Activated CD8-positive, alpha-beta memory T cell treated with anti-CD3 and anti-CD28 coated beads, Interleukin-2, amount 50 U/mL, for 4 hours (primary cell): ENCODE results near the gene PRKAG1.

Experiments used
- DNase-seq: peaks from one replicate; pipeline ENCODE4 v3.0.0-alpha.2; 2020

Gene PRKAG1

DNA sequence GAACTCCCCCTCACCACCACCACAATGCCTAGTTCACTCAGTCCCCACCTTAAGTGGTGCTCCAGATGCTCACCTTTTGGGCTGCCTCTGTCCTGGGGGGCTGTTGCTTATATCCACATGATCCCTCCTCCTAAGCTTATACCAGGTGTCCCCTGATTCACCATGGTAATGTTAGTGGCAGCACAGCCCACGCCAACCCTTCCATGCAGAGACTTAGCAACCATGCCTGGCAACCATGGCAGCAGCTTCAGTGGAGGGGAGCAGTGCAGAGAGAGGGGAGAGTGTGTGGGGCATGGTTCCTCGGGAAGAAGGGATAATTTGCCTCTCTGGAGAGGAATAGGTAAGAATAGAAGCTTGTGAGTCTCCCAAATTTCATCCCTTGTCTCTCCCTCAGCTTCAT, 18.2 kb downstream of the PRKAG1 start:
- DNase-seq, result no peak

DNA sequence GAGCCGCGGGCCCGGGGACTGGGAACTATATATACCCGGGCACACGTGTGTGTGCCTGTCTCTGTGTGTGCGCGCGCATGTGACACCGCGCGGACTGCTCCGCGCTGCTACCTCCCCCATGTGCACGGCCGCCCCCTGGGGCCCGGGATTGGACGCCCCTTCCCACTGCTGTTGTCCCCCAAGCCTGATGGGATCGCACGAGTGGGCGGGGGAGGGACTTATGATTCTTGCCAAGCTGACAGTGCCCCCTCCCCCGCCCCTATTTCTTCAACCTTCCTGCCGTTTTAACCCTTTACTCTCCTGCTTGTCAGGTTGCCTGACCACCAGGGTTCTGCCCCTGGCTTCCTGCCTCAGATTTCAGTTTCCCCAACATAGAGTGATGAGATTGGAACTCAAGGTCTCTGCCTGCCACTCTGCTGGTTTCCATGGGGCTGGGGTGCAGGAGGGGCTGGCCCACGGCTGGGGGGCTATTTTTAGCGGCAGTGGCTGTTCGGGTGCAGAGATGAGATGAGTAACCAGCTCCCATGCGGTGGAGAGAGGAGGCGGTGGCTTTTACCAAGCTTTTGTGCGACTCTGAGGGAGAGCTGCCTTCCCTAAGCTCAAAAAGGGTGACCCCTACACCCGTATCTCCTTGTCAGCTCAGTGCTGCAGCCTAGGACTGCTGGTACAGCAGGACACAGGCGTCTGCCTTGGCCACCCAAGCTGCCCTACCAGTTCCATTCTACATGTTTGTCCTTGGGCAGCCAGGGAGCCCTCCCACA, 19.0 kb downstream of the PRKAG1 start, which contains the start of gene DDN:
Gene DDN (minus strand): TSS at position 5 of the 761 bp plus-strand sequence. CDS start 88 bp downstream, outside the sequence.
- peak; percentile 53 for DNase-seq

DNA sequence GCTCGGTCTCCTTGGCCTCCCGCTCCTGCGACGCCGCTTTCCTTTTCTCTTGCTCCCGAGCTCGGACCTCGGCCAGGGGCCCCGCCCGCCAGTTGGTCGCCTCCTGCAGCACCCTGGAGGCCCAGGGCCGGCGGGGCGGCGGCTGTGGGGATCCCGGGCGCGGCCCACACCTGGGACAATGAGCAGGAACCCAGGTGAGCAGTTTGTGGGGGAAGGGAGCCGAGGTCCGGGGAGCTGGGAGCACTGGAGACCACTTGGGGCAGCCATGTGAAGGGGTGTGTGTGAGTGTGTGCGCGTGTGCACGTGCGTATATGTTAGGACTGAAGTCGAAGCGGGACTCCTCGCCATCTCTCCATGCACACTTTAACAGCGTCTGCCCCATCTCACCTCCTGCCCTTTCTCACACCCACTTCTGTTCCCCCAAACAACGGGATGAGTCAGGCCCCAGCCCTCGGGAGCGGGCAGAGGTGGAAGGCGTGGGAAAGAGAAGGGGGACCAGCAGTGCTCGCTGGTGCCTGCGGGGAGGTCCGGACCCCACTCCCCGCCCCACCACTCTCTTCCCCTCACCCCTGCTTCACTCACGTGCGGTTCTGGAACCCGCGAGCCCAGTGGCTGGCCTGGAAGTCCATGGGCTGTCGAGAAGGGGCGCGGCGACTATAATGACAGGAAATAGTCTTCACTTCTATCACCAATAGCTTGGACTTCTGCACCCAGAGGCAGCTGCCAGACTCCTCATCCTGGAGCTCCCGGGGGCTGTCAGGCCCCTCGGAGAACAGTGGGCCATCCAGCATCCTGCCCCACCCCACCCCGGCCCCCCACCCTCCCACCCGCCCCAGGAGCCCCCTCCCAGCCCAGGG, 19.9 kb downstream of the PRKAG1 start:
- peak; percentile 45 for DNase-seq

DNA sequence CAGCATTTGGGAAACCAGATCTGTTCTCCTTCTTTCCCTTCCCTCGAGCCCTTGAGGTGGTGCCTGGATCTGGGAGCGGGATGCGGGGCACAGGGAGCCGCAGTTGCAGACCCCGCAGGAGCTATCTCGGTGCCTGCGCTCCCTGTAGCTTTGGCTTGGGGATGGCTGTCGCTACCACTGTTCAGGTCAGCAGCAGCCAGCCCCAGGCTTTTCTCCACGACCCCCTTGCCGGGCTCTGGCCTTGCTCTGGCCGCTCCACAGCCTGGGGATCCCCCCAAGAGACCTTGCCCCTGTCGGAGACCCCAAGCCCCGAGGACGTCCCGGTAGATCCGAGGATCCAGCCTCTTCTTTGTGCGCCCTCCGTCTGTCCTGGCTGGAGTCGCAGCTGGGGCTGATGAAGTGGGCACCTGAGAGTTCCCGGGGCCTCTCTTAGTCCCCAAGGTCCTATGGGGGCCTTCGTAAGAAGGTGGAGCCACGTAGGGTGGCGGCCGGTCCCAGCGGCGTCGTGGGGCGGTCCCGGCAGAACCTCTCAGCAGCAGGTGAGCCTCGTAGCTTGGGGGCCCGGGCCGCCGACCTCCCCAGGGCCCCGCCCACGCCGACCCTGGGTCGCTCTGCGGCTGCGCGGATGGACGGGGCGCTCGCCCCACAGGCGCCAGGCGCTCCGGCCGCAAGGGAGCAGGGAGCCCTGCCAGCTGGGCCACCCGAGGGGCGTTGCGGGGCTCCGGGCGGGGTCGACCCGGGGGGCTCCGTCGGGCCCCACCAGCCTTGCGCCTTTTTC, 20.7 kb downstream of the PRKAG1 start:
- peak; percentile 44 for DNase-seq

DNA sequence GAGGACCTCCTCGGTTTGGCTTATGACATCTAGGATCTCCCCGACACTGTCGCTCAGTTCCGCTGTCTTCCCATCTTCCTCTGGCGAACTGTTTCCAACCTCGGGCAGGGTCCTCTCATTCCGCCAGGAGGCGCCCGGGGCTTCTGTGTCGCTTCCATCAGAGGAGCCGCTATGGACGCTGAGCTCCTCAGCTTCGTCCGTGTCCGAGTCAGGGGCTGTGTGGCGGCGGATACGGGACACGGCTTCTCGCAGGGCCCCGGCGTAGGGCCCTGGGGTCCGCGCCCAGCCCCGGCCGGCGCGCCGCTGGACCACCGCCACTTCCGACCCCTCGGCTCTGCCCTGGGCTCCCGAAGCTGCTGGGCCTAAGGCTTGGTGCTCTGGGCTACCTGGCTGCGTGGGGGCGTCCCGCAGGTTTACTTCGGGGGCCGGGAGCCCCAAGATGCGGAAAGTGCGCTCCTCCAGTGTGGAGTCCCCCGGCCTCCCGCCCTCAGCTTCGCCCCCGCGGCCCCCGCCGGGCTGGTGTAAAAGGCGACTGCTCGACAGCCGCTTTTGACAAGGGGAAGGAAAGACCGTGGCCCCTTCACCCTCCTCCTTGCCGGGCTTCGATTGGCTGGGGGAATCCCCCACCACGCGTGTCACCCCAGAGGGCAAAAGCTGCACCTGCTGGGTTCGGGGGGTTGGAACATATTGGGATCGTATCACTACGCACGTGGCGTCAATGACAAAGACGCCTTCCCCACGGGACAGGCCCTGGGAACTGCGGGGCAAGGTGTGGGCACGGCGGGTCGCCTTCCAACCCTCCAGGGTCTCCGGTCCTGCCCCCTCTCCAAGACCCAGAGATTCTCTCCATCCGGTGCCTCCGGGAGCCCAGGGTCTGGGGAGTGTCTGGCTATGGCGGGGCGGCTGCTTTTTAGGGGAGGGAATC, 21.5 kb downstream of the PRKAG1 start:
- DNase-seq, result peak; percentile 66

DNA sequence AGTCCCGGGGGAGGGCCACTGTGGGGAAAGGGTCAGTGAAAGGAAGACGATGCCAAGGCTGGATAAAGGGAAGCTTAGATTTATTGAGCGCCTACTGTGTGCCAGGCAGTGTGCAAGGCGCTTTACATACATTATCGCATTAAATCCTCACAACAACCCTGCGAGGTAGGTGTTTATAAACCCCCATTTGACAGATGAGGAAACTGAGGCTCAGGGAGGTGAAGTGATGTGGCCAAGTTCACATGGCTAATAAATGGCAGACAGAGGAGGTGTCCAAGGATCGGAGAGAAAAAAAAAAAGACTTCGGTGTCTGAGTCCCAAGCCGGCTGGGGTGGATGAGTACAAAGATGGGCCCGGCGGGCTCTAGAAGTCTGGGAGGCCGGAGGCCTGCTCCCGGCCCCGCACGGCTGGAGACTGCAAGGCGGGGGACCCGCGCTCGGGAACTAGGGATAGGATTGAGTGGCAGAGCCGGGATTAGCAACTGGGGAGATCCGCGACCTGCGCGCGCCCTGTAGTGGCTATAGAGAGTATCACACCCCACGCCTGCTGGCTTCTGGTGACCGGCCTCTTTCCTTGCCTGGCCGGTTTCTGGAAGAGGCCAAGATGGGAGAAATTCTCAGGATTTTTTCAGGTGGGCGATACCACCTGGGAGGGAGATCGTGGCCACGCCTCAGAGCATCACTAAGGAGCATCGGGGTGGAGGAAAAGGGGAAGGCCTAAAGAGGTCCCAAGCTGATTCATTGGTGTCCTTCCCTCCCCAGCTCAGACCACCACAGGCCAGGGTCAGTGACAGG, 23.3 kb downstream of the PRKAG1 start:
- DNase-seq, result peak; percentile 53

DNA sequence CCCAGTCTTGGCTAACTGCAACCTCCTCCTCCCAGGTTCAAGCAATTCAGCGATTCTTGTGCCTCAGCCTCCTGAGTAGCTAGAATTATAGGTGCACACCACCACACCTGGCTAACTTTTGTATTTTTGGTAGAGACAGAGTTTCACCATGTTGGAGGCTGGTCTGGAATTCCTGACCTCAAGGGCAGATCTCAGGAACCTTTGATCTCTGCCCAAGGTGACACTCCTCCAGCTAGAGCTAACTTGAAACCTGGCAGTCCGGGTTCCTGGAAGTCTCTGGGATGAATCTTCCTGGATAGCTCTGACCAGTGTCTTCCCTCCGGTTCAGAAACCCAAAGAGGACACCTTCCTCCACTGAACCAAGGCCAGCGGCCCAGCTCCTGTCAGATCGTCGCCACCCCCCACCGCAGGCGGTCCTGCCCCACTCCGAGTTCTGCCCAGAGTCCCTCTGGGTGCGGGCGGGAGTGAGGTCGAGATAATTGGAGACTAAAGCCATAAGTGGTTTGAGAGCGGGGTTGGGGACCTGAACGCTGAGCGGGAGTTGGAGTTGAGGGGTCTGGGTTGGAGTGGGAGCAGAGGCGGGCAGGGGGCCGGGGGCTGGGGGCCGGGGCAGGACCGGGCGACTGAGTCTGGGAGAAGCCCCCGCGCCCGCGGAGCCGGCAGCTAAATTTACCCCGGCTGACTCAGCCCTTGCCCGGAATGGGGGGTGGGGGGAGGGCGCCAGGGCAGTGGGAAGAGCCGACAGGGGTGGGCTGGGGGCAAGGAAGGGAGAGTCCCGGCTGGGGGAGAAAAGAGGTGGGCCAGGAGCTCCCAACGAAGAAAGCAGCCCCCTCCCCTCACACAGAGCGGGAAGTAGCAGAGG, 24.1 kb downstream of the PRKAG1 start:
- no peak for DNase-seq

DNA sequence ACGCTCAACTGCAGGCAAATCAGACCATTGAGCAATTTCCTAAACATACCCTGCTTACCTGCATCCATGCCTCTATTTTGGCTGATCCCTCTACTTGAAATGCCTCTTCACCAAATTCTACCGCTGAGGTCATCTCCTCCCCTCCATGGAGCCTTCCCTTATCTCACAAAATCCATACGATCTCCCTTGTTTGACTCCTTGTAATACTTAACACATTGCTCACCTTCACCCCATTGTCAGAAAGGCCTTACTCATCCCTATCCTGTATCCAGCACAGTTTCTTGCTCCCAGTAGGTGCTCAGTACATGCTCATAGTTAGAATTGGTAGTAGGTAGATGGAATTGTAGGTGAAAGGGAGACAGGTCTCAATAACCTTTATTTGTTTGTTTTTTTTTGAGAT, 24.8 kb downstream of the PRKAG1 start:
- DNase-seq, result no peak

DNA sequence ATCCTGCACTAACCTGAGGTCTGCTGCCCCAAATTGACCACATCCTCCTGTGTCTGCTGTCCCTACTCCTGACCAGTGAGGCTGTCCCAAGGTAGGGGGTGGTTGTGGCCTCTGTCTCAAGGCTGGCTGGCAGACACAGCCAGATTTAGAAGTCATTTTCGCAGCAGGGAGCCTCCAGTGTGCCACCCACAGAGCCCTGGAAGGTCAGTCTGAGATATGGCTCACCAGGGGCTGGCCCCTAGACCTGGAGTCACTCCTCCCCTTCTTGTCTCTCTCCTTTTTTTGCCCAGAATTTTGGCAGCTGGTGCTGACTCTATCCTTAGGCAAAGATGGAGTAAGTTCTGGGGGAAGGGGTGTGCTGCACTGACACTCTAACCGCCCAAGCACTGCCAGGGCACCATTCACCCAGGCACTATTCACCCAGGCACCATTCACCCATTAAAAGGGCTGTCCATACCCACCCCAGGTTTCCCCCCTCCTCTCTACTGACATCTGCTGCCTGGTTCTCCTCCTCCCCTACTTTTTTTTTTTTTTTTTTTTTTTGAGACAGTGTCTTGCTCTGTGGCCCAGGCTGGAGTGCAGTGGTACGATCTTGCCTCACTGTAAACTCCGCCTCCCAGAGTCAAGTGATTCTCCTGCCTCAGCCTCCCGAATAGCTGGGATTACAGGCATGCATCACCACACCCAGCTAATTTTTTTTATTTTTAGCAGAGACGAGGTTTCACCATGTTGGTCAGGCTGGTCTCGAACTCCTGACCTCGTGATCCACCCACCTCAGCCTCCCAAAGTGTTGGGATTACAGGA, 27.1 kb downstream of the PRKAG1 start:
- no peak for DNase-seq

DNA sequence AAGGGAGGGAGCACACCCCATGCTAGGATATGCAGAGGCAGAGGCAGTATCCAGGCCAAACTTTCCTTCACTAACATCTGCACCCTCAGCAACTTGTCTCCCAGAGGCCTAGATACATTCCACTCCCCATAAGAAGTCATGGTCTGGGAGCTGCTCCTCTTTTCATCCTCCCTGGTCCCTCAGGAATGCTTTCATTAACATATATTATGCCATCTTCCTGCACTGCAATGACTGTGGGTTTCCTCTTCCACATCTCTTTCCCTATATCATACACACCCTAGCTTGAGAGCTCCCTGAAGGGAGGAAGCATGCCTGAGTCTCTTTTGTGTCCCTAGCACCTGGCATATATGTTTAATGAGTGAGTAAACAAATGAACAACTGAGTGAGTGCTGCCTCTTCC, 28.0 kb downstream of the PRKAG1 start:
- DNase-seq, result no peak

DNA sequence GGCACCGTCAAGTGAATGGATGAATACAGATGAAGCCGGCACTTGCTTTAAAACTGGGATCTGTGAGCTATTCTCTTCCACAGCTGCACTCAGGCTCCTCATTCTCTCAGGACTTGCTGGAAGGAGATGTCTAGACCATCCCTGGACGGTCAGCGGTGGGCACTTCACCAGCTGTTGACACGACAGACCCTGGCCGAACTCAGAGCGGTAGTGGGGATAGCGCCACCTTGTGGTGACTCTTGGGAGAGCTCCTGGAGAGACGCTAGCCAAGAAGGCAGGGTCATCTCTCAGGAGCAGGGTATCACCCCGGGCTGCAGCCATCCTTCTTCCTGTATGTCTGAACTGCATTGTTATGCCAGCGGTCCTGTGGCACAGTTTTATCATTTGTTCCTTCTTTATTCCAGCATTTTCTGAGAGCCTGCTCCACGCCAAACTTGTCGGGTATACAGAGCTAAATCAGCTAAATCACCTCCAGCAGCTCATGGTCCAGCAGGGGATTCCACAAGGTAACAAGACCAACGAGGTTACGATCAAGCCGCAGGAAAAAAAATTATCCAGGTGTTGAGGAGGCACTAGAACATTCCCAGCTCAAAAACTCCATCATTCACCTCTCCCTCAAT, 30.4 kb downstream of the PRKAG1 start:
- DNase-seq, result peak; percentile 74

DNA sequence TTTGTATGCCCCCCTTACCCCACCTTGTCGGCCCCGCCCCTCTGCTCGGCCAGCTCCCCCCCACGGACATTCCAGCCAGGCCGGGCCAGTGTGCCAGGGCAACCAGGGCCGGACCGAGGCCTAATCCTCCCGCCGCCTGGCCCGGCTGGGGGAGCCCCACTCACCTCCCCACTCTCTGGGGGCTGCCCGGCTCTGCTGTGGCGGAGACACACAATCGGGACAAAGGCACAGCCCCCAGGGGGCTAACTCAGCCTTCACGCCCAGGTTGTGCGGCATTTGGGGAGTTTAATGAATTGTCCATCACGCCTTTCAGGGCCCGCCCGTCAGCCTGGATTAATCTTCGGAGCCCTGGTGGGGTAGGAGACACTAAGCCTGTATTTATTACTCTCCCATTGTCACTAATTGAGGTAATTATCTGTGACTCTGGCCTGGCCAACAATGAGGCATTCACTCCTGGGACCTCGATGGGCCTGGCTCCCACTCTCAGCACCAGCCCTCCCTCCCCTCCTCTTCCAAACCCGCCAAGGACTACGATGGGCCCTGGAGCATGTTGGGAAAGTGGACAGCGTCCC, 31.8 kb downstream of the PRKAG1 start:
- no peak for DNase-seq

DNA sequence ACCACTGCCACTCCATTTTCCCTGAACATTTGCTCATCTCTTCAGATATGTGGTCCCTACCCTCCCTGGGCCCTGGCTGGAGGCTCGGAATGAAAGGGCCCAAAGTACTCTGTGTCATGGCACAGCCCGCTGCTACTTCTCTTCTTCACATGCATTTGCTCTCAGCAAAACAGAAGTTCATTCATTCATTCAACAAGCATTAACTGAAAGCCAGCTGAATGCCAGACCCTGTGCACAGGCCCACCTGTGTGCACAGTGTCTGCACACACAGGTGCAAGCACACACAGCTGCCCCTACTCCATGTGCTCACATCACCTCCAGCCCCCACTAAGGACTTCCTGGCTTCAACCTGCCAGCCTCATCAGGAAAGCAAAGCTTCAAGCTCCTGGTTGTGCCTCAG, 32.7 kb downstream of the PRKAG1 start:
- DNase-seq, result no peak

DNA sequence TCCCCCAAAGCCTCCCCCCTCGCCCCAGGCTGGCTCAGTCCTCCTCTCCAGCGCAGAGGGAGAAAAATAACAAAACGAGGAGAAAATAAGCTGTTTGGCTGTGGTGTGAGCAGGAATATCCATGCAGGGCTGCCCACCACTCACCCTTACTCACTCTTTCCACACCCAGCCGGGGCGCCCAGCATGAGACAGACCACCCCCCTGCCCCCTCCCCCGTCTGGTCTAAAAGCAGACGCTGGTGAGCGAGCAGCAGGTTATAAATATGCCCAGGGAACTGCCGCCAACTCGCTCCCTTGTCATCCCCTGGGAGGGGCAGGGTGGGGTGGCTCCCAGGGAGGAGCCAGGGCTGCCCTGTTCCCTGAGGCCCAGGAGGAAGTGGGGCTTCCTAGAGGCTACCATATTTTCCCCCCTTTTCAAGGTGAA, 33.1 kb downstream of the PRKAG1 start:
- DNase-seq, result no peak

DNA sequence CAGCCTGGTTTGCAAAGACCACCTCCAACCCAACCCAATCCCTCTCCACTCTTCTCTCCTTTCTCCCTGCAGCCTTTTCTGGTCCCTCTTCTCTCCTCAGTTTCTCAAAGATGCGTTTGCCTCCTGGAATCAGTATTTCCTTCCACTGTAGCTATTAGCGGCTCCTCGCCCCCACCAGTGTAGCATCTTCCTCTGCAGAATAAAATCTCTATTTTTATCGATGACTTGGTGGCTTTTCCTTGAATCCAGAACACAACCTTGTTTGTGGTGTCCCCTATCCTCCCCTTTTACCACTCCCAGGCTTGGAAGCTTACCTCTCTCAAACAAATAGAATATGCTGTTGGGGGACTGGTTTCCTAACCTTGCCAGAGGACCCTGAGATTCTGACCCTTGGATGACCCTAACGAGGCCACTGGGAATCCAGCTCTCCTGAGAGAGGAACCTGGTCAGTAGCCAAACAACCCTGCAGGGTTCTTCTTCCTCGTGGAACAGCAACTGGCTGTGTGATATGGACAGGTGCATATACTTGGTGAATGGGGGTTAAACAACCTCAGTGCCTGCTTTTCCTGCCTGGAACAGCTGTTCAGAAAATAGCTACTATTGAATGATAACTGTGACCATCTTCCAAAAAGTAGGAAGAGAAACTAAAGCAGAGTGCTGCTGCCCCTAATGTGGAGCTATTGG, 36.0 kb downstream of the PRKAG1 start:
- DNase-seq, result no peak

DNA sequence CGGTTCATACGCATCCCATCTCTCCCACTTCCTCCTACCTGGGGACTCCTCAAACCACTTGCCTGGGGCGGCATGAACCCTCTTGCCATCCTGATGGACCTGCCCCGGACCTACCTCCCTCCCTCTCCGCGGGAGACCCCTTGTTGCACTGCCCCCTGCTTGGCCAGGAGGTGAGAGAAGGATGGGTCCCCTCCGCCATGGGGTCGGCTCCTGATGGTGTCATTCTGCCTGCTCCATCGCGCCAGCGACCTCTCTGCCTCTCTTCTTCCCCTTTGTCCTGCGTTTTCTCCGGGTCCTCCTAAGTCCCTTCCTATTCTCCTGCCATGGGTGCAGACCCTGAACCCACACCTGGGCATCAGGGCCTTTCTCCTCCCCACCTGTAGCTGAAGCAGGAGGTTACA, 36.8 kb downstream of the PRKAG1 start:
- DNase-seq, result no peak

DNA sequence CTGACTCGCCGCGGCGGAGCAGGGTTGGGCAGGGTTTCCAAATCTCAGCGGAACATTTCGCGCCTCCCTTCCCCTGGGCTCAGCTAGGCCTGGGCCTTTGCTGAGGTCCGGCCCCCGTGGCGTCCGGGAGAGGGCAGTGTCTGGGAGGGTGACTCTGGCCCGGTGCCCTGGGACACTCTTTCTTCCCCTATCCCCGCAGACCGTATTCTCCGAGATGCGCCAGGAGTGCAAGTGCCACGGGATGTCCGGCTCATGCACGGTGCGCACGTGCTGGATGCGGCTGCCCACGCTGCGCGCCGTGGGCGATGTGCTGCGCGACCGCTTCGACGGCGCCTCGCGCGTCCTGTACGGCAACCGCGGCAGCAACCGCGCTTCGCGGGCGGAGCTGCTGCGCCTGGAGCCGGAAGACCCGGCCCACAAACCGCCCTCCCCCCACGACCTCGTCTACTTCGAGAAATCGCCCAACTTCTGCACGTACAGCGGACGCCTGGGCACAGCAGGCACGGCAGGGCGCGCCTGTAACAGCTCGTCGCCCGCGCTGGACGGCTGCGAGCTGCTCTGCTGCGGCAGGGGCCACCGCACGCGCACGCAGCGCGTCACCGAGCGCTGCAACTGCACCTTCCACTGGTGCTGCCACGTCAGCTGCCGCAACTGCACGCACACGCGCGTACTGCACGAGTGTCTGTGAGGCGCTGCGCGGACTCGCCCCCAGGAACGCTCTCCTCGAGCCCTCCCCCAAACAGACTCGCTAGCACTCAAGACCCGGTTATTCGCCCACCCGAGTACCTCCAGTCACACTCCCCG, 37.4 kb downstream of the PRKAG1 start:
- peak; percentile 41 for DNase-seq
